Retinal pigment epithelial cell (primary cell): ENCODE results near the gene NDST1.

Experiments
- DNase-seq: peaks from one replicate; pipeline ENCODE4 v3.0.0-alpha.2; 2010; ENCODE audit warnings: low read depth
- H3K4me3 ChIP-seq: 2 replicates; pipeline ENCODE4 v1.5.1; 2011; ENCODE audit warnings: mild to moderate bottlenecking, low read length, control low read depth, moderate library complexity
- TF ChIP-seq, protein P1 (sequence below): conservative IDR thresholded peaks from 2 replicates; pipeline ENCODE4 v1.5.1; 2011; ENCODE audit warnings: low read depth, low read length, control low read depth, inconsistent platforms

NDST1 gene

DNA sequence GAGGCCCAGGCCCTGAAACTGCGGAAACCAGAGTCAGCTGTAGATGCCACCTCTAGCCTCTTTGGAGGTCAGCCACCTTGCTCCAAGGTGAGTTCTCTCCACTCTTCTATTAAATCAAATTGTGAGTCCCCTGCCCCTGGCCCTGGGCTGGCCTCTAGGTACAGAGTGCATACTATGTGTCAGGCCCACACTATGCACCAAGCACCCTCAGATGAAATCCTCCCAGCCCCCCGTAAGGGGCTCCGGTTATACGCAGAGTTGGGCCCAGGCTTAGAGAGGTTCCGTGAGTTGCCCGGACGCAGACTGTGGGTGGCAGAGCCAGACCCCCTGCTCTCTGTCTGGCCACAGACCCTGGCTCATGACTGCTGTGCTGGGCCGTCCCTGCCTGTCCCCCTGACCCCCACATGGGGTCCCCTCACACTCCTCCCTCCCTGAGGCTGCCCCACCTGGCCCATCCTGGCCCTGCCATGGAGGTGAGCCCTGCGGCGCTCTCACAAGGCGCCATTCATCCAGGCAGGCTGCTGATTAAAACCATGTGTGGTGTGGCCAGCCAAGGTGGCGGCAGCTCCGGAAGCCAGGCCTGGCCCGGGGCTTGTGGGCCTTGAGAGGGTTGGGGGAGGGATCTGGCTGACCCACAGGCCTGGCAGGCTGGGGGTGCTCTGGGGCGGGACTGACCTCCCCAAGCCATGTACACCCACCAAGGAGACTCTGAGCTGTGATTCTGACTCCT, 67.1 kb downstream of the NDST1 start:
- no peak for DNase-seq
- no peak overlapping the region for H3K4me3 ChIP-seq
- TF ChIP-seq, protein P1, sequence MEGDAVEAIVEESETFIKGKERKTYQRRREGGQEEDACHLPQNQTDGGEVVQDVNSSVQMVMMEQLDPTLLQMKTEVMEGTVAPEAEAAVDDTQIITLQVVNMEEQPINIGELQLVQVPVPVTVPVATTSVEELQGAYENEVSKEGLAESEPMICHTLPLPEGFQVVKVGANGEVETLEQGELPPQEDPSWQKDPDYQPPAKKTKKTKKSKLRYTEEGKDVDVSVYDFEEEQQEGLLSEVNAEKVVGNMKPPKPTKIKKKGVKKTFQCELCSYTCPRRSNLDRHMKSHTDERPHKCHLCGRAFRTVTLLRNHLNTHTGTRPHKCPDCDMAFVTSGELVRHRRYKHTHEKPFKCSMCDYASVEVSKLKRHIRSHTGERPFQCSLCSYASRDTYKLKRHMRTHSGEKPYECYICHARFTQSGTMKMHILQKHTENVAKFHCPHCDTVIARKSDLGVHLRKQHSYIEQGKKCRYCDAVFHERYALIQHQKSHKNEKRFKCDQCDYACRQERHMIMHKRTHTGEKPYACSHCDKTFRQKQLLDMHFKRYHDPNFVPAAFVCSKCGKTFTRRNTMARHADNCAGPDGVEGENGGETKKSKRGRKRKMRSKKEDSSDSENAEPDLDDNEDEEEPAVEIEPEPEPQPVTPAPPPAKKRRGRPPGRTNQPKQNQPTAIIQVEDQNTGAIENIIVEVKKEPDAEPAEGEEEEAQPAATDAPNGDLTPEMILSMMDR: no peak

DNA sequence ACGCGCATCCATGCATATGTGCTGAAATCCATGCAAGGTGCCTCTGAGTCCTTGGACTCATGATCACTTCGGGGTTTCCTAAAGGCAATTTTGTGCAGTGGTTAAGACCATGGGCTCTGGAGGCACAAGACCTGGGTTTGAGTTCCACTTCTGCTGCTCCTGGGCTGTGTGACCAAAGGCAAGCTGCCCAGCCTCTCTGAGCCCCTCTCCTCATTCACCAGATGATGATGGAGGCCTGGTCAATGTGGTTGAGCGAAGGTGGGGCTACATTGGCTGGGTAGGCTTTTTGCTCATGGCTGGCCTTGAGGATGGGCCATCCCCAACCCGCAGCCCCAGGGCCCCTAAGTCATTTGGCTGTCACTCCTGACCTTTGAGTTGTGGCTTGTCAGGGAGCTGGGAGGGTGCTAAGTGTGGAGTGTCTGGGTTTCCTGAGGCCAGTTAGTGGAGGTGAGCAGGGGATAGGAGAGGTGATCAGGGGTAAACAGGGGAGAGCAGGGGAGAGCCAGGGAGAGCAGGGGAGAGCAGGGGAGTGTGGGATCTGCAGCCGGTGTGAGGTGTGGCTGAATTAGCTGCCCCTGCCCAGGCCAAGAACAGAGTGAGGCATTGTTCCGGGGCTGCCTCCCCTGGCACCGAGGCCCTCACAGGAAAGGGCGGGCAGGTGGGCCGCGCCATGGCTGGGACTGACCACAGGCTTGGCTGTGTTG, 68.0 kb downstream of the NDST1 start:
- no peak for DNase-seq
- TF ChIP-seq, protein P1: no peak
- H3K4me3 ChIP-seq: no peak overlapping the region

DNA sequence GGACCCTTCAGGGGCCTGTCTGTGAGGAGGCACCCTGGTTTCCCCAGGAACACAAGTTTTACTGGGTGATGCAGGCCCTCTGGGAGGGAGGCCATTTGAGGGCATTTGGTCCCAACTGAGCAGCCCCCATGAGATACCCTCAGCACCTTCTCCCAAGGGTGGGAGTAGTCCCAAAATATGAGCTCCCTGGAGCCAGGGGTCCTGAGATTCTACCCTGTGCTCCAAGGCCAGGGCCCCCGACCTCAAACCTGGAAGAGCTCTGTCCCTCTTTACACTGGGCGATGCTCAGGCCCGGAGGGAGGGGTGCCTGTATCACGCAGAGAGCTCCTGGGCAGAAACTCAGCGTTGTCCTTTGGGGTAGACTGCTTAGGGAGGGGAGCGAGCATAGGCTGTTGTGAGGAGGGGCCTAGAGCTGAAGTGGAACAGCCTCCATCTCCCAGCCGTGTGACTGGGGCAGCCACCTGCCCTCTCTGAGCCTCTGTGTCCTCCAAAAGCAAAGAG, 68.6 kb downstream of the NDST1 start:
- no peak for DNase-seq
- H3K4me3 ChIP-seq: no peak overlapping the region
- TF ChIP-seq, protein P1: no peak

DNA sequence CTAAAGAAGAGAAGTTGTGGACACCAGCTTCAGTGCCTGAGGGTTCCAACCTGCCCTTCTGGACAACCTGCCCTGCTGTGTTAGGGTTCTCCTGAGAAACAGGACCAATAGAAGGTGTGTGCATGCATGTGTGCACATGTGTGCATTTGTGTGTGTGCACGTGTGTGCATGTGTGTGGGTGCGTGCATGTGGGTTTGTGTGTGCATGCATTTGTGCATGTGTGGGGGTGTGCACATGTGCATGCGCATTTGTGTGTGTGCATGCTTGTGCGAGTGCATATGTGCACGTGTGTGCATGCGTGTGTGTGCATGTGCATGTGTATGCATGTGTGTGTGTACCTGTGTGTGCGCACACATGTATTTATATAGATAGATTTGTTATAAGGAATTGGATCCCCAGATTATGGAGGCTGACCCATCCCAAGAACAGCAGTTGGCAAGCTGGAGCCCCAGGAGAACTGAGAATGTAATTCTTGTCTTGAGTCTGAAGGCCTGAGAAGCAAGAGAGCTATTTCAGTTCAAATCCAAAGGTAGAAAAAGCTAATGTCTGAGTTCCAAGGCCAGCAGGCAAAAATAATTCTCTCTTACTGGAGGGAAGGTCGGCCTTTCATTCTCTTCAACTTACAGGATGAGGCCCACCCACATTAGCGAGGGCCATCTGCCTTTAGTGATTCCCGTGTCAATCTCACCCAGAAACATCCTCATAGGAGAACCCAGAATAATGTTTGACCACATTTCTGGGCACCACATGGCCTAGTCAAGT, 69.6 kb downstream of the NDST1 start:
- no peak overlapping the region for H3K4me3 ChIP-seq
- no peak for DNase-seq
- TF ChIP-seq, protein P1: no peak

DNA sequence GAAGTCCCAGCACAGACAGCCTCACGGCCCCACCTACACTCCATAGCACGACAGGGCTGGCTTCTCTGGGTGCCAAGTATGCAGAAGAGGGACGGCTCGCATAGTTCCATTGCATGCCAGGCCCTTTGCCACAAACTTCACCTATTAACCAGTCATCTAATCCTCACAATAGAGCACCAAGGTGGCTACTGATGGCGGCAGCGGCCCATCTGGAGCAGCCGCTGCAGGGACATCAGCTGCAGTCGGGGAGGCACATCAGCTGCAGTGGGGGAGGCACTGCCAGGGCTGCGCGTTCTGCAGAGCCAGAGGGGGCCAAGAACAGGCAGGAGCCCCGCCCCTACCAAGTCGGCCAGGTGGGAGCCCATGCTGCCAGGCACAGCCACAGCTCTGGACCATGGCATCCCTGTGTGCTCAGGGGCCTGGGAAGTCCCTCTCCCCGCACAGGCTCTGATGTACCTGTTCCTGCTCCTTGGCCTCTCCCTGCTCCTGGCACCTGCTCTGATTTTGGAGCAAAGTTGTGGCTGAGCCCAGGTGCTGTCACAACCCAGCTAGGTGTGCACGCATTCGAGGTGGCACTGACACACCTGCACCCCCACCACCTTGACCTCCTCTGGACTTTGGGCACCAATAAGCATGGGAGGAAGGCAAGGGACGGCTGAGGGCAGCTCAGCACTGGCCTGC, 71.0 kb downstream of the NDST1 start:
- TF ChIP-seq, protein P1: no peak
- H3K4me3 ChIP-seq: no peak overlapping the region
- DNase-seq: no peak

DNA sequence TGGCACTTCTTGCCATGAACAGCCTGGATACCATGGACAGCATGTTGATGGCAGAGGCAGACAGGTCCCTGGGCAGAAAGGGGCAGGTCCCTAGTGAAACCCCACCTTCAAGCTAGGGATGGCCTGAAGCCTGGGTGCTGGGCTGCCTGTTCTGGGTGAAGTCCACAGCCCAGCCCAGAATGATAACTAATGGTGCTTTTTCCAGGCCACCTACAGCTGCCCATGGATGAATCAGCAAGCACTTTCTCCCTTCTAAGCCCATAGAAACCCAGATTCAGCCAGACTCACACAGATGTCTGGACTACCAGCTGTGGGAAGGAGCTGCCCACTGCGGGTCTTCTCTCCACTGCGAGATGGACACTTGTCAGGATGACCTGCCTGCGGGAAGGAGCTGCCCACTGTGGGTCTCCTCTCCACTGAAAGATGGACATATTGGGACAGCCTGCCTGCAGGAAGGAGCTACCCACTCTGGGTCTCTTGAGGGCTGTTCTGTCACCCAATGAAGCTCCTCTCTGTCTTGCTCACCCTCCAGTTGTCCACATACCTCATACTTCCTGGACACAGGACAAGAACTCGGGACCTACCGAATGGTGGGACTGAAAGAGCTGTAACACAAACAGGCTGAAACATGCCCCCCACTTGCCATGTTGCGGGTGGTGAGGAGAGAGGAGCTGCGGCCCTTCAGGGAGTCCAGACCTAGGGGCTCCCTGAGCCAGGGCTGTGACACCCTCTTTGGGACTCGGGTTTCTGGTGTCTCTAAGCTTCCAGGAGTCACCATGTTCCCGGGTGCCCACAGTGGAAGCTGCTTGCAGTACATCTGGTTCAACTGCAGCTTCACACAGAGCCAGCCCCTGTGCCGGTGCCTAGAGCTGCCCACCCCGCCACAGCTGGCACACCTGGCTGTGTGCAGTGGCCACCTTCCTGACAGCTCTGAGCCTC, 71.8 kb downstream of the NDST1 start:
- no peak for DNase-seq
- H3K4me3 ChIP-seq: no peak overlapping the region
- TF ChIP-seq, protein P1: no peak
